Natural killer cell treated with Interleukin-12 subunit alpha and Interleukin-12 subunit beta and Interleukin-15 and Interleukin-18, amount 100 ng/mL, for 72 hours (primary cell): ENCODE measurements around the gene TFDP1. TPM values are rescaled to one million over a fixed set of nuclear protein-coding genes. Genes with fewer than 3 reads are reported as not detected.
A peak's percentile ranks its signal among the peaks of the same experiment; 100 is the strongest.
"Not testable (repeated sequence)": the region's sequence is repeated elsewhere in the genome, so short reads cannot be mapped to it uniquely, and the experiment has no call there.

Experiments
- ATAC-seq, 2 donors: fragments of 150-1000 bp; cut with Tn5 transposase in 1 of 2; sonication (Bioruptor Pico), chemical (Tn5 transposase) in 1 of 2; 2 replicates each; pipeline ENCODE4 v1.10.0; 2021
- DNase-seq: peaks from one replicate; pipeline ENCODE4 v3.0.0; 2022; ENCODE audit warnings: low spot score
- H3K27ac Mint-ChIP-seq, 2 donors: 1 replicate in 1 of 2; 2 replicates in 1 of 2; pipeline ENCODE4 v1.8.0; 2022; ENCODE audit warnings: mixed read lengths in 2 of 2, mild to moderate bottlenecking in 1 of 2, moderate library complexity in 1 of 2
- H3K27me3 Mint-ChIP-seq, 2 donors: 1 replicate in 1 of 2; 2 replicates in 1 of 2; pipeline ENCODE4 v1.8.0; 2022; ENCODE audit warnings: mixed read lengths in 2 of 2
- H3K36me3 Mint-ChIP-seq: one replicate; pipeline ENCODE4 v1.8.0; 2022; ENCODE audit warnings: mixed read lengths
- H3K4me1 Mint-ChIP-seq, 2 donors: 1 replicate in 1 of 2; 2 replicates in 1 of 2; pipeline ENCODE4 v1.8.0; 2022; ENCODE audit warnings: low read depth in 2 of 2, mixed read lengths in 2 of 2, mild to moderate bottlenecking in 1 of 2
- H3K4me3 Mint-ChIP-seq: one replicate; pipeline ENCODE4 v1.8.0; 2022; ENCODE audit warnings: mixed read lengths
- H3K9me3 Mint-ChIP-seq: 2 replicates; pipeline ENCODE4 v1.8.0; 2022; ENCODE audit warnings: mixed read lengths
- total RNA-seq, 2 donors: library from RNA; stranded (reverse); gene quantifications; one replicate each; pipeline ENCODE4 v1.2.3, GENCODE V29; 2022

Gene TFDP1
- total RNA-seq, 2 donors from 2014 or later = 97.5 to 226 TPM

GRCh38 chr13:113591750-113592149 lies 7.2 kb downstream of the TFDP1 start:
- Mint-ChIP-seq H3K36me3 (peaks cover 17% of the 10 kb centered on the region), H3K4me1 (peaks cover 17 to 27% of the 10 kb centered on the region in 2 donors), H3K9me3 (no peaks in the 10 kb centered on the region), H3K27ac (no peak overlapping the region), H3K27me3 (no peaks in the 10 kb centered on the region), H3K4me3 (no peak overlapping the region)
- ATAC-seq (no peak), DNase-seq (no peak)

GRCh38 chr13:113592571-113592970 lies 8.0 kb downstream of the TFDP1 start:
- no peak for ATAC-seq
- H3K27ac Mint-ChIP-seq = no peak overlapping the region
- H3K9me3 Mint-ChIP-seq = no peaks in the 10 kb centered on the region
- H3K4me1 Mint-ChIP-seq = peaks cover 12 to 22% of the 10 kb centered on the region in 2 donors
- H3K36me3 Mint-ChIP-seq = peaks cover 15% of the 10 kb centered on the region
- no peaks in the 10 kb centered on the region for H3K27me3 Mint-ChIP-seq
- DNase-seq = no peak
- H3K4me3 Mint-ChIP-seq = no peak overlapping the region

- peaks cover 12% of the 10 kb centered on the region for H3K36me3 Mint-ChIP-seq
- H3K4me3 Mint-ChIP-seq, ATAC-seq, DNase-seq, H3K9me3 Mint-ChIP-seq, H3K27me3 Mint-ChIP-seq, H3K27ac Mint-ChIP-seq: not testable (repeated sequence)
- H3K4me1 Mint-ChIP-seq = peaks cover 7 to 14% of the 10 kb centered on the region in 2 donors
Measured at GRCh38 chr13:113594066-113594821, 9.7 kb downstream of the TFDP1 start.

GRCh38 chr13:113595131-113595530 lies 10.6 kb downstream of the TFDP1 start:
- Mint-ChIP-seq H3K4me1 (peaks cover 7 to 14% of the 10 kb centered on the region in 2 donors), H3K27ac (no peak overlapping the region), H3K36me3 (peaks cover 12% of the 10 kb centered on the region), H3K9me3 (no peaks in the 10 kb centered on the region), H3K27me3 (no peaks in the 10 kb centered on the region), H3K4me3 (no peak overlapping the region)
- DNase-seq (no peak), ATAC-seq (no peak)

GRCh38 chr13:113596321-113597200 lies 12.0 kb downstream of the TFDP1 start:
- ATAC-seq (no peak), DNase-seq (no peak)
- no peaks in the 10 kb centered on the region for H3K9me3 Mint-ChIP-seq
- H3K4me1 Mint-ChIP-seq = peaks cover 10 to 11% of the 10 kb centered on the region in 2 donors
- H3K36me3 Mint-ChIP-seq = peaks cover 12% of the 10 kb centered on the region
- H3K4me3 Mint-ChIP-seq = no peak overlapping the region
- H3K27me3 Mint-ChIP-seq = no peaks in the 10 kb centered on the region
- H3K27ac Mint-ChIP-seq = no peak overlapping the region

GRCh38 chr13:113597391-113598080 lies 13.0 kb downstream of the TFDP1 start:
- Mint-ChIP-seq H3K27me3 (no peaks in the 10 kb centered on the region), H3K4me1 (peaks cover 17% of the 10 kb centered on the region in 2 donors), H3K27ac (no peak overlapping the region), H3K9me3 (no peaks in the 10 kb centered on the region), H3K4me3 (no peak overlapping the region), H3K36me3 (peaks cover 12% of the 10 kb centered on the region)
- ATAC-seq (peak in 1 of 2 donors; percentile 45), DNase-seq (no peak)

GRCh38 chr13:113598081-113598410 lies 13.5 kb downstream of the TFDP1 start:
- Mint-ChIP-seq H3K4me1 (peaks cover 20 to 22% of the 10 kb centered on the region in 2 donors), H3K36me3 (peaks cover 12% of the 10 kb centered on the region), H3K27me3 (no peaks in the 10 kb centered on the region), H3K27ac (no peak overlapping the region), H3K9me3 (no peaks in the 10 kb centered on the region), H3K4me3 (no peak overlapping the region)
- ATAC-seq (no peak), DNase-seq (no peak)

- no peak overlapping the region for H3K4me3 Mint-ChIP-seq
- H3K27ac Mint-ChIP-seq = no peak overlapping the region
- DNase-seq (no peak), ATAC-seq (no peak)
- no peaks in the 10 kb centered on the region for H3K9me3 Mint-ChIP-seq
- peaks cover 12% of the 10 kb centered on the region for H3K36me3 Mint-ChIP-seq
- no peaks in the 10 kb centered on the region for H3K27me3 Mint-ChIP-seq
- peaks cover 20 to 24% of the 10 kb centered on the region in 2 donors for H3K4me1 Mint-ChIP-seq
Measured at GRCh38 chr13:113598481-113598880, 13.9 kb downstream of the TFDP1 start.

- H3K4me3 Mint-ChIP-seq = no peak overlapping the region
- peaks cover 20 to 24% of the 10 kb centered on the region in 2 donors for H3K4me1 Mint-ChIP-seq
- no peaks in the 10 kb centered on the region for H3K27me3 Mint-ChIP-seq
- DNase-seq = peak; percentile 20
- no peak overlapping the region for H3K27ac Mint-ChIP-seq
- no peak for ATAC-seq
- H3K36me3 Mint-ChIP-seq = peaks cover 12% of the 10 kb centered on the region
- no peaks in the 10 kb centered on the region for H3K9me3 Mint-ChIP-seq
Measured at GRCh38 chr13:113599391-113599790, 14.8 kb downstream of the TFDP1 start.

- Mint-ChIP-seq H3K27ac (no peak overlapping the region), H3K36me3 (peaks cover 6% of the 10 kb centered on the region), H3K4me3 (no peak overlapping the region), H3K9me3 (no peaks in the 10 kb centered on the region), H3K27me3 (no peaks in the 10 kb centered on the region), H3K4me1 (peaks cover 28 to 36% of the 10 kb centered on the region in 2 donors)
- DNase-seq (no peak), ATAC-seq (no peak)
Measured at GRCh38 chr13:113601166-113602070, 16.9 kb downstream of the TFDP1 start.

- Mint-ChIP-seq H3K4me1 (peaks cover 31 to 43% of the 10 kb centered on the region in 2 donors), H3K27ac (no peak overlapping the region), H3K36me3 (peaks cover 6% of the 10 kb centered on the region), H3K4me3 (no peak overlapping the region), H3K27me3 (no peaks in the 10 kb centered on the region), H3K9me3 (no peaks in the 10 kb centered on the region)
- DNase-seq (no peak), ATAC-seq (no peak)
Measured at GRCh38 chr13:113602291-113602988, 17.9 kb downstream of the TFDP1 start.

- ATAC-seq (no peak), DNase-seq (no peak)
- H3K4me1 Mint-ChIP-seq = peaks cover 35 to 49% of the 10 kb centered on the region in 2 donors
- no peaks in the 10 kb centered on the region for H3K9me3 Mint-ChIP-seq
- no peak overlapping the region for H3K27ac Mint-ChIP-seq
- no peaks in the 10 kb centered on the region for H3K27me3 Mint-ChIP-seq
- H3K36me3 Mint-ChIP-seq = peaks cover 6% of the 10 kb centered on the region
- H3K4me3 Mint-ChIP-seq = no peak overlapping the region
Measured at GRCh38 chr13:113603116-113603710, 18.7 kb downstream of the TFDP1 start.
